SK-N-SH (cell line): ENCODE measurements around the gene KCNJ8.

ENCODE experiments used
- CTCF ChIP-seq: fragments of 200-600 bp; sonication (generic); IDR thresholded peaks from 2 replicates; pipeline ENCODE4 v1.6.1; 2017; ENCODE audit warnings: antibody characterized with exemption, mild to moderate bottlenecking, moderate library complexity
- EP300 ChIP-seq, 2 experiments: IDR thresholded peaks; 2 replicates each; pipeline versions ENCODE4 v1.4.0 to v1.6.1; 2012; ENCODE audit warnings: borderline replicate concordance in 1 of 2, low read depth in 1 of 2, low read length in 1 of 2
- FOXJ3 ChIP-seq: sonication (generic); formaldehyde crosslinking; IDR thresholded peaks from 2 replicates; pipeline ENCODE4 v1.5.1; 2020; ENCODE audit warnings: mild to moderate bottlenecking, missing genetic modification reagents
- GATA2 ChIP-seq: sonication (generic); formaldehyde crosslinking; IDR thresholded peaks from 2 replicates; pipeline ENCODE4 v1.5.0; 2020; ENCODE audit warnings: mild to moderate bottlenecking, missing genetic modification reagents
- JUND ChIP-seq: IDR thresholded peaks from 2 replicates; pipeline ENCODE4 v1.4.0; 2012
- NFIC ChIP-seq: IDR thresholded peaks from 2 replicates; pipeline ENCODE4 v1.4.0; 2012; ENCODE audit warnings: borderline replicate concordance
- POLR2AphosphoS5 ChIP-seq: IDR thresholded peaks from 2 replicates; pipeline ENCODE4 v1.6.1; 2012; ENCODE audit warnings: low read depth, low read length
- RAD21 ChIP-seq: IDR thresholded peaks from 2 replicates; pipeline ENCODE4 v1.6.1; 2012; ENCODE audit warnings: mild to moderate bottlenecking, low read length
- RCOR1 ChIP-seq: fragments of 150-350 bp; IDR thresholded peaks from 2 replicates; pipeline ENCODE4 v1.6.1; 2017; ENCODE audit warnings: antibody characterized with exemption, low read length
- REST ChIP-seq: IDR thresholded peaks from 2 replicates; pipeline ENCODE4 v1.6.1; 2012; ENCODE audit warnings: mild to moderate bottlenecking, low read depth, low read length, moderate library complexity
- RFX5 ChIP-seq: IDR thresholded peaks from 2 replicates; pipeline ENCODE4 v1.6.1; 2012; ENCODE audit warnings: mild to moderate bottlenecking, improper control_type of control experiment, low read length
- SIN3A ChIP-seq: IDR thresholded peaks from 2 replicates; pipeline ENCODE4 v1.6.1; 2012; ENCODE audit warnings: low read depth, mild to moderate bottlenecking, low read length, moderate library complexity, borderline replicate concordance
- TAF1 ChIP-seq: IDR thresholded peaks from 2 replicates; pipeline ENCODE4 v1.6.1; 2012; ENCODE audit warnings: low read depth, mild to moderate bottlenecking, low read length, moderate library complexity, borderline replicate concordance

- TF ChIP-seq POLR2AphosphoS5 (no peak), CTCF (no peak), REST (no peak), RFX5 (no peak), FOXJ3 (CRISPR knock-in tag) (no peak), RCOR1 (no peak), GATA2 (CRISPR knock-in tag) (no peak), RAD21 (no peak), EP300 (IDR thresholded peaks at IDR 0.05; ENCODE audit: borderline replicate concordance in 1 of 2, low read depth in 1 of 2, low read length in 1 of 2) (no peak), SIN3A (no peak), JUND (no peak), NFIC (no peak), TAF1 (no peak)
Measured at GRCh38 chr12:21717767-21718166, 56.7 kb downstream of the KCNJ8 start.
